Keratinocyte (primary cell): ENCODE measurements around the gene SIGLECL1. TPM values are rescaled to one million over a fixed set of nuclear protein-coding genes. Genes with fewer than 3 reads are reported as not detected.

ENCODE experiments used
- DNase-seq: peaks from one replicate; pipeline ENCODE4 v3.0.0-alpha.2; 2011; ENCODE audit warnings: low read depth, missing footprints, low spot score
- FAIRE-seq: peaks from 2 replicates; lab custom pipeline; 2011; peaks lifted over from hg19 to GRCh38; lab: Jason Lieb, UNC
- H2AFZ ChIP-seq: 2 replicates; pipeline ENCODE4 v1.6.0; 2012; ENCODE audit warnings: low read length, control low read depth, inconsistent platforms; ENCODE audit not compliant: control insufficient read depth
- H3K27ac ChIP-seq: 2 replicates; pipeline ENCODE4 v1.5.1; 2011; ENCODE audit warnings: low read length; ENCODE audit not compliant: control insufficient read depth, insufficient read depth
- H3K27me3 ChIP-seq: 3 replicates; pipeline ENCODE4 v1.6.0; 2011; ENCODE audit warnings: low read length; ENCODE audit not compliant: control insufficient read depth, insufficient read depth; ENCODE audit errors: extremely low read depth
- H3K36me3 ChIP-seq, 2 experiments: 2 replicates in 1 of 2; 3 replicates in 1 of 2; pipeline ENCODE4 v1.5.1; 2011; ENCODE audit warnings: low read length in 2 of 2, mild to moderate bottlenecking in 1 of 2; ENCODE audit not compliant: control insufficient read depth in 2 of 2, insufficient read depth in 2 of 2; ENCODE audit errors: extremely low read depth in 1 of 2
- H3K4me1 ChIP-seq: 3 replicates; pipeline ENCODE4 v1.5.1; 2011; ENCODE audit warnings: low read length; ENCODE audit not compliant: control insufficient read depth, insufficient read depth; ENCODE audit errors: extremely low read depth
- H3K4me2 ChIP-seq: 3 replicates; pipeline ENCODE4 v1.6.0; 2011; ENCODE audit warnings: low read depth, low read length; ENCODE audit not compliant: control insufficient read depth, insufficient read depth; ENCODE audit errors: extremely low read depth
- H3K4me3 ChIP-seq, 3 experiments: fragments of 200-600 bp in 1 of 3; sonication (generic) in 1 of 3; 2 replicates in 2 of 3; 3 replicates in 1 of 3; pipeline ENCODE4 v1.5.1; 2011 to 2016; ENCODE audit warnings: low read length in 3 of 3, mild to moderate bottlenecking in 3 of 3, control low read depth in 2 of 3, inconsistent platforms in 1 of 3, low read depth in 1 of 3, mixed read lengths in 1 of 3, mixed run types in 1 of 3, moderate library complexity in 1 of 3; ENCODE audit not compliant: control insufficient read depth in 2 of 3, insufficient read depth in 2 of 3; ENCODE audit errors: extremely low read depth in 1 of 3
- H3K79me2 ChIP-seq: 2 replicates; pipeline ENCODE4 v1.6.0; 2012; ENCODE audit warnings: low read length; ENCODE audit not compliant: control insufficient read depth, insufficient read depth
- H3K9ac ChIP-seq: 3 replicates; pipeline ENCODE4 v1.6.0; 2011; ENCODE audit warnings: low read length; ENCODE audit not compliant: control insufficient read depth, insufficient read depth; ENCODE audit errors: extremely low read depth
- H3K9me1 ChIP-seq: 3 replicates; pipeline ENCODE4 v1.6.0; 2011; ENCODE audit warnings: low read length; ENCODE audit not compliant: control insufficient read depth, insufficient read depth; ENCODE audit errors: extremely low read depth
- H3K9me3 ChIP-seq: 2 replicates; pipeline ENCODE4 v1.5.1; 2012; ENCODE audit warnings: low read depth, low read length; ENCODE audit not compliant: control insufficient read depth
- H4K20me1 ChIP-seq: 3 replicates; pipeline ENCODE4 v1.6.0; 2011; ENCODE audit warnings: low read length; ENCODE audit not compliant: control insufficient read depth, insufficient read depth; ENCODE audit errors: extremely low read depth
- CTCF ChIP-seq, 3 experiments: IDR thresholded peaks in 1 of 3; conservative IDR thresholded peaks in 1 of 3; optimal IDR thresholded peaks in 1 of 3; 2 replicates in 2 of 3; 3 replicates in 1 of 3; pipeline versions ENCODE3 to v1.5.1; 2011; ENCODE audit warnings: low read length in 3 of 3, mild to moderate bottlenecking in 3 of 3, moderate library complexity in 2 of 3, control low read depth in 1 of 3, inconsistent platforms in 1 of 3; ENCODE audit not compliant: insufficient read depth in 2 of 3; ENCODE audit errors: extremely low read depth in 1 of 3
- EZH2 ChIP-seq: IDR thresholded peaks from one replicate; pipeline ENCODE4 v1.6.1; 2012; ENCODE audit warnings: inconsistent platforms, mild to moderate bottlenecking, low read length, moderate library complexity
- dilution Hi-C: fragments of 300-500 bp; cut with MboI; formaldehyde crosslinking; loops from one replicate; pipeline ENCODE4 v1.7.0; 2020; ENCODE audit warnings: low sequenced_read_pairs; ENCODE audit not compliant: extremely low pct_ligation_motif_present
- polyA plus RNA-seq, 5 experiments: library from polyadenylated mRNA; depleted of rRNA in 3 of 5; stranded (reverse) in 3 of 5; stranded (forward) in 1 of 5; unstranded in 1 of 5; fragments of >200 nt; gene quantifications; 1 replicate in 1 of 5; 2 replicates in 3 of 5; 3 replicates in 1 of 5; pipeline versions ENCODE4 v1.2.1 to v1.2.3, GENCODE V29; 2011 to 2012; ENCODE audit warnings: missing spikeins in 2 of 5, low read depth in 1 of 5, low replicate concordance in 1 of 5

SIGLECL1 gene
- polyA plus RNA-seq, 1 donor (not counting 4 experiments of a cell fraction or from before 2014, with no cell fraction given), result not detected

- H3K36me3 ChIP-seq, result no peaks in the 10 kb centered on the region
- H3K9me1 ChIP-seq, result no peaks in the 10 kb centered on the region
- H3K27ac ChIP-seq, result no peak overlapping the region
- no peaks in the 10 kb centered on the region for H3K4me1 ChIP-seq
- no peak for DNase-seq
- H3K27me3 ChIP-seq, result peaks cover 10% of the 10 kb centered on the region
- H2AFZ ChIP-seq, result no peak overlapping the region
- no peak for FAIRE-seq
- dilution Hi-C loops, result no loop called here
- H3K4me2 ChIP-seq, result no peak overlapping the region
- no peak for TF ChIP-seq EZH2
- no peak for TF ChIP-seq CTCF (optimal IDR thresholded peaks at IDR 0.05 in 1 of 3, IDR thresholded peaks at IDR 0.05 in 1 of 3, conservative IDR thresholded peaks at IDR 0.05 in 1 of 3; ENCODE audit: extremely low read depth in 1 of 3, insufficient read depth in 2 of 3, low read length in 3 of 3)
- H3K9ac ChIP-seq, result no peak overlapping the region
- no peaks in the 10 kb centered on the region for H3K79me2 ChIP-seq
- no peaks in the 10 kb centered on the region for H4K20me1 ChIP-seq
- no peaks in the 10 kb centered on the region for H3K9me3 ChIP-seq
- no peak overlapping the region for H3K4me3 ChIP-seq
Measured at GRCh38 chr19:51293571-51294210, 42.8 kb downstream of the SIGLECL1 start.

GRCh38 chr19:51294211-51294976, 43.5 kb downstream of the SIGLECL1 start:
- H3K4me1 ChIP-seq, result no peaks in the 10 kb centered on the region
- no peaks in the 10 kb centered on the region for H3K9me3 ChIP-seq
- no peaks in the 10 kb centered on the region for H3K79me2 ChIP-seq
- H3K27ac ChIP-seq, result no peak overlapping the region
- dilution Hi-C loops, result no loop called here
- peaks cover 10% of the 10 kb centered on the region for H3K27me3 ChIP-seq
- TF ChIP-seq EZH2, result no peak
- no peak for TF ChIP-seq CTCF (optimal IDR thresholded peaks at IDR 0.05 in 1 of 3, IDR thresholded peaks at IDR 0.05 in 1 of 3, conservative IDR thresholded peaks at IDR 0.05 in 1 of 3; ENCODE audit: extremely low read depth in 1 of 3, insufficient read depth in 2 of 3, low read length in 3 of 3)
- H2AFZ ChIP-seq, result no peak overlapping the region
- no peaks in the 10 kb centered on the region for H3K9me1 ChIP-seq
- no peak overlapping the region for H3K4me3 ChIP-seq
- H4K20me1 ChIP-seq, result no peaks in the 10 kb centered on the region
- no peaks in the 10 kb centered on the region for H3K36me3 ChIP-seq
- H3K9ac ChIP-seq, result no peak overlapping the region
- no peak overlapping the region for H3K4me2 ChIP-seq
- no peak for DNase-seq
- no peak for FAIRE-seq
